SK-N-SH (cell line): Measurements from ENCODE around the gene SPRY4. TPM values are rescaled to one million over a fixed set of nuclear protein-coding genes. Genes with fewer than 3 reads are reported as not detected.

Experiments used
- CTCF ChIA-PET: fragments of 300-600, 350-600 bp; formaldehyde crosslinking; extraction: SDS; loops from one replicate; lab custom pipeline; 2021; lab: Yijun Ruan, JAX
- POLR2A ChIA-PET: fragments of 350-600 bp; sonication (Branson Sonifier 250); formaldehyde crosslinking; extraction: SDS; loops from one replicate; lab custom pipeline; 2020; ENCODE audit warnings: antibody characterized with exemption, inconsistent platforms; lab: Yijun Ruan, JAX
- DNase-seq: peaks from one replicate; pipeline ENCODE4 v3.0.0; 2012
- H2AFZ ChIP-seq: fragments of 200-600 bp; sonication (generic); 2 replicates; pipeline ENCODE4 v1.8.1; 2016; ENCODE audit warnings: antibody characterized with exemption, mild to moderate bottlenecking, low read depth
- H3F3A ChIP-seq: fragments of 200-600 bp; sonication (generic); replicated peaks from 2 replicates; pipeline ENCODE3; 2016; ENCODE audit warnings: antibody characterized with exemption, mild to moderate bottlenecking; ENCODE audit not compliant: insufficient read depth
- H3K27ac ChIP-seq, 2 experiments: fragments of 200-500 bp in 1 of 2; fragments of 200-600 bp in 1 of 2; sonication (Bioruptor generic) in 1 of 2; sonication (generic), shearing (Covaris generic) in 1 of 2; 2 replicates each; pipeline versions ENCODE4 v1.5.1 to v1.6.1; 2014 to 2016; ENCODE audit warnings: low read depth in 2 of 2, inconsistent platforms in 1 of 2, low read length in 1 of 2, mild to moderate bottlenecking in 1 of 2, mixed read lengths in 1 of 2
- H3K27me3 ChIP-seq: fragments of 200-600 bp; sonication (generic), shearing (Covaris generic); 2 replicates; pipeline ENCODE4 v1.6.1; 2016; ENCODE audit warnings: mixed run types; ENCODE audit not compliant: insufficient read depth
- H3K36me3 ChIP-seq, 2 experiments: fragments of 200-500 bp in 1 of 2; fragments of 200-600 bp in 1 of 2; sonication (Bioruptor generic) in 1 of 2; sonication (generic) in 1 of 2; replicated peaks in 1 of 2; 2 replicates each; pipeline versions ENCODE3 to v1.5.1; 2014 to 2016; ENCODE audit warnings: low read length in 1 of 2, mild to moderate bottlenecking in 1 of 2; ENCODE audit not compliant: insufficient read depth in 2 of 2, control insufficient read depth in 1 of 2
- H3K4me1 ChIP-seq, 2 experiments: fragments of 200-500 bp in 1 of 2; fragments of 200-600 bp in 1 of 2; sonication (Bioruptor generic) in 1 of 2; sonication (generic), shearing (Covaris generic) in 1 of 2; 2 replicates each; pipeline versions ENCODE4 v1.5.1 to v1.6.1; 2014 to 2016; ENCODE audit warnings: low read depth in 1 of 2, low read length in 1 of 2, mixed run types in 1 of 2; ENCODE audit not compliant: insufficient read depth in 2 of 2, control insufficient read depth in 1 of 2
- H3K4me2 ChIP-seq: fragments of 200-600 bp; sonication (generic), shearing (Covaris generic); 2 replicates; pipeline ENCODE4 v1.6.1; 2017; ENCODE audit warnings: mixed run types
- H3K4me3 ChIP-seq, 2 experiments: fragments of 200-500 bp in 1 of 2; fragments of 200-600 bp in 1 of 2; sonication (Bioruptor generic) in 1 of 2; sonication (generic), shearing (Covaris generic) in 1 of 2; 2 replicates each; pipeline versions ENCODE4 v1.5.1 to v1.8.1; 2014 to 2016; ENCODE audit warnings: low read depth in 2 of 2, inconsistent platforms in 1 of 2, low read length in 1 of 2, mild to moderate bottlenecking in 1 of 2, mixed read lengths in 1 of 2, moderate library complexity in 1 of 2
- H3K79me2 ChIP-seq: fragments of 200-600 bp; sonication (generic); 2 replicates; pipeline ENCODE4 v1.8.1; 2017; ENCODE audit warnings: mild to moderate bottlenecking; ENCODE audit not compliant: insufficient read depth
- H3K9ac ChIP-seq: fragments of 200-600 bp; sonication (generic); 2 replicates; pipeline ENCODE4 v1.6.1; 2017; ENCODE audit warnings: mixed run types
- H3K9me2 ChIP-seq: fragments of 200-600 bp; sonication (generic); 2 replicates; pipeline ENCODE4 v1.6.1; 2017; ENCODE audit warnings: mixed run types
- H3K9me3 ChIP-seq: fragments of 200-600 bp; sonication (generic); 2 replicates; pipeline ENCODE4 v1.6.1; 2017; ENCODE audit warnings: mixed run types, mild to moderate bottlenecking, moderate library complexity
- H4K20me1 ChIP-seq: fragments of 200-600 bp; sonication (generic); 2 replicates; pipeline ENCODE4 v1.6.1; 2017; ENCODE audit warnings: mild to moderate bottlenecking, mixed run types; ENCODE audit not compliant: insufficient read depth
- FOSL2 ChIP-seq: IDR thresholded peaks from 2 replicates; pipeline ENCODE4 v1.4.0; 2012; ENCODE audit warnings: low read depth, mild to moderate bottlenecking, moderate library complexity, borderline replicate concordance
- FOXM1 ChIP-seq: IDR thresholded peaks from 2 replicates; pipeline ENCODE4 v1.4.0; 2012; ENCODE audit warnings: low read depth, mild to moderate bottlenecking
- JUND ChIP-seq: IDR thresholded peaks from 2 replicates; pipeline ENCODE4 v1.4.0; 2012
- POLR2AphosphoS5 ChIP-seq: IDR thresholded peaks from 2 replicates; pipeline ENCODE4 v1.6.1; 2012; ENCODE audit warnings: low read depth, low read length
- RCOR1 ChIP-seq: fragments of 150-350 bp; IDR thresholded peaks from 2 replicates; pipeline ENCODE4 v1.6.1; 2017; ENCODE audit warnings: antibody characterized with exemption, low read length
- REST ChIP-seq: IDR thresholded peaks from 2 replicates; pipeline ENCODE4 v1.6.1; 2012; ENCODE audit warnings: mild to moderate bottlenecking, low read depth, low read length, moderate library complexity
- RXRA ChIP-seq: IDR thresholded peaks from 2 replicates; pipeline ENCODE4 v1.4.0; 2012; ENCODE audit warnings: low read depth, mild to moderate bottlenecking, borderline replicate concordance
- SIN3A ChIP-seq: IDR thresholded peaks from 2 replicates; pipeline ENCODE4 v1.6.1; 2012; ENCODE audit warnings: low read depth, mild to moderate bottlenecking, low read length, moderate library complexity, borderline replicate concordance
- SMC3 ChIP-seq: IDR thresholded peaks from 2 replicates; pipeline ENCODE4 v1.6.1; 2012; ENCODE audit warnings: low read depth, low read length, improper control_type of control experiment
- TAF1 ChIP-seq: IDR thresholded peaks from 2 replicates; pipeline ENCODE4 v1.6.1; 2012; ENCODE audit warnings: low read depth, mild to moderate bottlenecking, low read length, moderate library complexity, borderline replicate concordance
- TCF12 ChIP-seq: IDR thresholded peaks from 2 replicates; pipeline ENCODE4 v1.4.0; 2012
- USF1 ChIP-seq: IDR thresholded peaks from 2 replicates; pipeline ENCODE4 v1.4.0; 2012; ENCODE audit warnings: low read depth, borderline replicate concordance
- ZBTB33 ChIP-seq: IDR thresholded peaks from 2 replicates; pipeline ENCODE4 v1.4.0; 2012; ENCODE audit warnings: low read depth, borderline replicate concordance
- WGBS: methylation state at CpG from one replicate; pipeline ENCODE4 v1.1.6; 2017; ENCODE audit warnings: low lambda C conversion rate; 5-methylcytosine and 5-hydroxymethylcytosine counted together
- polyA plus RNA-seq, 3 experiments: library from polyadenylated mRNA; depleted of rRNA; stranded (reverse); fragments of >200 nt; gene quantifications; 2 replicates each; pipeline ENCODE4 v1.2.3, GENCODE V29; 2012
- TF ChIP-seq, protein P1 (sequence below): IDR thresholded peaks from 2 replicates; pipeline ENCODE4; 2012

Gene SPRY4
- polyA plus RNA-seq, 1 of the 3 experiments (the other 2 are of a cell fraction): 18.0 TPM

DNA sequence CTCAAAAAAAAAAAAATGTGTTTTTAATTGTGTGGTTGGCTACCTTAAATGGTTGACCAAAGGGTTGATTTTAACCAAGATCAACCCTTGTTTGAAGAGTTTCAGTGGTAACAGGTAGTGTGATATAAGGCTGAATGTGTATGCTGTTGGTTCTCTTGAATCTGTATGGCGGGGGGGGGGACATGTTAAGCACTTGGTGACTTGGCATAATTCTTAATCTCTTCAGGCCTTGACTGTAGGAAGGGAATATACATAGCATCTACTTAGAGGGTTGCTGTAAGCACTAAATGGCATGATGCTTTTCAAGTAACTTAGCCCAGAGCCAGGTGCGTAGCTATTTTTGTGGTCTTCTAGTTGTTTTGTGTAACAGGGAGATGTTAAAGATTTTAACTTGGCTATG is 5.6 kb upstream of the SPRY4 start:
- POLR2A ChIA-PET: interaction anchor here (0.6 kb wide), 1 partner anchor 33 kb away, joined by 3 read pairs; no protein-coding TSS in a partner anchor
- whole genome bisulfite sequencing: 71% methylated on average over 2 of the region's 2 CpGs
- H3F3A ChIP-seq: peaks cover 28% of the 10 kb centered on the region

GRCh38 chr5:142330026-142330425 is 5.2 kb upstream of the SPRY4 start:
- H3F3A ChIP-seq: peaks cover 31% of the 10 kb centered on the region
- H3K9me3 ChIP-seq: no peaks in the 10 kb centered on the region
- no peak overlapping the region for H3K4me3 ChIP-seq
- H3K4me2 ChIP-seq: no peak overlapping the region
- H3K27ac ChIP-seq: no peak overlapping the region
- no peak overlapping the region for H2AFZ ChIP-seq
- CTCF ChIA-PET: interaction anchor here (1.4 to 1.5 kb wide), 2 partner anchors 178 to 218 kb away, joined by 3 to 6 read pairs; no protein-coding TSS in a partner anchor
- POLR2A ChIA-PET: interaction anchor here (0.6 kb wide), 1 partner anchor 33 kb away, joined by 3 read pairs; no protein-coding TSS in a partner anchor
- 95% methylated on average over 6 of the region's 6 CpGs for WGBS
- no peaks in the 10 kb centered on the region for H3K9me2 ChIP-seq
- H3K27me3 ChIP-seq: no peaks in the 10 kb centered on the region
- no peak overlapping the region for H3K9ac ChIP-seq
- peaks cover 0 to 4% of the 10 kb centered on the region in 2 experiments for H3K36me3 ChIP-seq
- no peaks in the 10 kb centered on the region for H4K20me1 ChIP-seq
- H3K4me1 ChIP-seq: peaks cover 18 to 24% of the 10 kb centered on the region in 2 experiments
- no peak for DNase-seq
- TF ChIP-seq TCF12: no peak
- TF ChIP-seq SMC3: no peak
- no peak for TF ChIP-seq POLR2AphosphoS5
- TF ChIP-seq, protein P1, sequence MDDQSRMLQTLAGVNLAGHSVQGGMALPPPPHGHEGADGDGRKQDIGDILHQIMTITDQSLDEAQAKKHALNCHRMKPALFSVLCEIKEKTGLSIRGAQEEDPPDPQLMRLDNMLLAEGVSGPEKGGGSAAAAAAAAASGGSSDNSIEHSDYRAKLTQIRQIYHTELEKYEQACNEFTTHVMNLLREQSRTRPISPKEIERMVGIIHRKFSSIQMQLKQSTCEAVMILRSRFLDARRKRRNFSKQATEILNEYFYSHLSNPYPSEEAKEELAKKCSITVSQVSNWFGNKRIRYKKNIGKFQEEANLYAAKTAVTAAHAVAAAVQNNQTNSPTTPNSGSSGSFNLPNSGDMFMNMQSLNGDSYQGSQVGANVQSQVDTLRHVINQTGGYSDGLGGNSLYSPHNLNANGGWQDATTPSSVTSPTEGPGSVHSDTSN: no peak
- TF ChIP-seq ZBTB33: no peak
- no peak for TF ChIP-seq RCOR1
- TF ChIP-seq FOSL2: no peak
- TF ChIP-seq RXRA: no peak
- no peak for TF ChIP-seq FOXM1
- no peak for TF ChIP-seq USF1
- TF ChIP-seq REST: no peak
- TF ChIP-seq TAF1: no peak
- peaks cover 89% of the 10 kb centered on the region for H3K79me2 ChIP-seq

More for the DNA sequence above, 5.6 kb upstream of the SPRY4 start:
- Histone ChIP-seq H2AFZ (no peak overlapping the region), H3K27me3 (no peaks in the 10 kb centered on the region), H3K36me3 (peaks cover 0 to 4% of the 10 kb centered on the region in 2 experiments), H4K20me1 (no peaks in the 10 kb centered on the region), H3K4me2 (no peak overlapping the region), H3K9me3 (no peaks in the 10 kb centered on the region), H3K4me1 (peaks cover 18 to 24% of the 10 kb centered on the region in 2 experiments), H3K9ac (no peak overlapping the region), H3K4me3 (no peak overlapping the region), H3K79me2 (peaks cover 89% of the 10 kb centered on the region), H3K9me2 (no peaks in the 10 kb centered on the region), H3K27ac (no peak overlapping the region)
- TF ChIP-seq, protein P1: no peak
- TF ChIP-seq JUND (no peak), SIN3A (no peak), RXRA (no peak), TCF12 (no peak), POLR2AphosphoS5 (no peak)
- CTCF ChIA-PET: interaction anchor here (1.4 to 1.5 kb wide), 2 partner anchors 179 to 218 kb away, joined by 3 to 6 read pairs; no protein-coding TSS in a partner anchor
- DNase-seq: no peak
